ENCODE results near the gene ATAD2B.

GRCh38 chr2:23757686-23758433 lies 169.1 kb downstream of the ATAD2B start:
- TF ChIP-seq CTCF (IDR thresholded peaks at IDR 0.05; ENCODE audit: low read length) (no peak), EZH2 (optimal IDR thresholded peaks at IDR 0.05; ENCODE audit: low read depth, low read length) (no peak)
